DND-41 (cell line): ENCODE measurements around the gene PRR14.

Experiments
- ATAC-seq: fragments of 200-7000 bp; cut with Tn5 transposase; 3 replicates; pipeline ENCODE4 v1.9.1; 2021; ENCODE audit warnings: low read depth; ENCODE audit not compliant: insufficient read depth
- DNase-seq: peaks from one replicate; pipeline ENCODE4 v3.0.0-alpha.2; 2020
- H2AFZ ChIP-seq: 2 replicates; pipeline ENCODE4 v1.6.0; 2012; ENCODE audit warnings: low read depth, low read length
- H3K27ac ChIP-seq: 2 replicates; pipeline ENCODE4 v1.5.1; 2012; ENCODE audit warnings: low read length, inconsistent platforms
- H3K27me3 ChIP-seq: fragments of 200-600 bp; sonication (generic); 2 replicates; pipeline ENCODE4 v1.6.0; 2012; ENCODE audit warnings: low read length, mild to moderate bottlenecking, inconsistent platforms; ENCODE audit not compliant: insufficient read depth, poor library complexity
- H3K36me3 ChIP-seq: 2 replicates; pipeline ENCODE4 v1.5.1; 2012; ENCODE audit warnings: low read length, inconsistent platforms; ENCODE audit not compliant: insufficient read depth
- H3K4me1 ChIP-seq: 2 replicates; pipeline ENCODE4 v1.5.1; 2012; ENCODE audit warnings: mild to moderate bottlenecking, low read length; ENCODE audit not compliant: insufficient read depth
- H3K4me2 ChIP-seq: 2 replicates; pipeline ENCODE4 v1.6.0; 2012; ENCODE audit warnings: mild to moderate bottlenecking, moderate library complexity, low read length, inconsistent platforms; ENCODE audit not compliant: insufficient read depth
- H3K4me3 ChIP-seq, 2 experiments: fragments of 200-600 bp in 1 of 2; shearing (Covaris generic) in 1 of 2; 2 replicates each; pipeline ENCODE4 v1.5.1; 2012 to 2016; ENCODE audit warnings: inconsistent platforms in 2 of 2, low read length in 2 of 2, mild to moderate bottlenecking in 2 of 2, low read depth in 1 of 2, moderate library complexity in 1 of 2
- H3K79me2 ChIP-seq: 2 replicates; pipeline ENCODE4 v1.6.0; 2012; ENCODE audit warnings: low read length, inconsistent platforms; ENCODE audit not compliant: insufficient read depth
- H3K9ac ChIP-seq: 2 replicates; pipeline ENCODE4 v1.6.0; 2012; ENCODE audit warnings: low read depth, mild to moderate bottlenecking, inconsistent platforms, low read length, moderate library complexity
- H3K9me3 ChIP-seq: 2 replicates; pipeline ENCODE4 v1.5.1; 2012; ENCODE audit warnings: low read length, moderate library complexity, mild to moderate bottlenecking, inconsistent platforms; ENCODE audit not compliant: insufficient read depth, severe bottlenecking
- H4K20me1 ChIP-seq: 2 replicates; pipeline ENCODE4 v1.6.0; 2012; ENCODE audit warnings: low read length; ENCODE audit not compliant: insufficient read depth
- EZH2 ChIP-seq: IDR thresholded peaks from 3 replicates; pipeline ENCODE4 v1.6.1; 2012; ENCODE audit warnings: borderline replicate concordance, low read depth, mild to moderate bottlenecking, moderate library complexity, low read length, inconsistent platforms; ENCODE audit not compliant: severe bottlenecking
- TF ChIP-seq, protein P1 (sequence below): IDR thresholded peaks from 2 replicates; pipeline ENCODE4 v1.5.1; 2012; ENCODE audit warnings: borderline replicate concordance, low read length, moderate library complexity, mild to moderate bottlenecking; ENCODE audit not compliant: poor library complexity, severe bottlenecking; ENCODE audit errors: extremely low read depth

Gene PRR14

DNA sequence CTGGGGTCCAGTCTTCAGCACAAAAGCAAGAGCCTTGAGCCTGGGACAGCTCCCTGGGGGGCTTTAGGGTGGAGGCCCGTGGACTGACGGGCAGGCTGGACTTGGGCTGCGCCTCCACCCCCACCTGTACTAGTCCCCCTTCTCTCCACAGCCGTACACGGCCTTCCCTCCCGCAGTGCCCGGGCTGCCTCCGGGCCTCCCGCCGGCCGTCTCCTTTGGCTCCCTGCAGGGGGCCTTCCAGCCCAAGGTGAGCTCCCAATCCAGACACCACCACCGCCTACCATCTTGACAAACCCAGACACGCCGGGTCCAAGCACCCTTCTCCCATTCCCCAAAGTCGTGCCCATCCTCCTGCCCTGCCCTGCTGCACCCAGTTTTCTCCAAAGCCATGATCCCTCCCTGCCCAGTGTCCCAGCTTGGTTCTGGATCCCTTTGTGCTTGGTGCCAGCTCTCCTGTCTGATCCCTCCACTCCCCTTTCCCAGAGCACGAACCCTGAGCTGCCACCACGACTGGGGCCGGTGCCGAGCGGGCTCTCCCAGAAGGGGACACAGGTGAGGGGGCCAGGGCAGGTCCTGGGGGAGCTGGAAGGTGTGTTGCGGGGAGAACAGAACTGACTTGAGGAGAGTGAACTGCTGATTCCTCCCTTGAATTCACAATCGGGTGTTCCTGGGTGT is 14.5 kb downstream of the PRR14 start:
- H3K4me1 ChIP-seq = peaks cover 35% of the 10 kb centered on the region
- no peak overlapping the region for H3K4me3 ChIP-seq
- H4K20me1 ChIP-seq = peaks cover 48% of the 10 kb centered on the region
- peaks cover 91% of the 10 kb centered on the region for H3K36me3 ChIP-seq
- ATAC-seq = no peak
- no peaks in the 10 kb centered on the region for H3K9me3 ChIP-seq
- no peak for DNase-seq
- no peak for TF ChIP-seq EZH2
- TF ChIP-seq, protein P1, sequence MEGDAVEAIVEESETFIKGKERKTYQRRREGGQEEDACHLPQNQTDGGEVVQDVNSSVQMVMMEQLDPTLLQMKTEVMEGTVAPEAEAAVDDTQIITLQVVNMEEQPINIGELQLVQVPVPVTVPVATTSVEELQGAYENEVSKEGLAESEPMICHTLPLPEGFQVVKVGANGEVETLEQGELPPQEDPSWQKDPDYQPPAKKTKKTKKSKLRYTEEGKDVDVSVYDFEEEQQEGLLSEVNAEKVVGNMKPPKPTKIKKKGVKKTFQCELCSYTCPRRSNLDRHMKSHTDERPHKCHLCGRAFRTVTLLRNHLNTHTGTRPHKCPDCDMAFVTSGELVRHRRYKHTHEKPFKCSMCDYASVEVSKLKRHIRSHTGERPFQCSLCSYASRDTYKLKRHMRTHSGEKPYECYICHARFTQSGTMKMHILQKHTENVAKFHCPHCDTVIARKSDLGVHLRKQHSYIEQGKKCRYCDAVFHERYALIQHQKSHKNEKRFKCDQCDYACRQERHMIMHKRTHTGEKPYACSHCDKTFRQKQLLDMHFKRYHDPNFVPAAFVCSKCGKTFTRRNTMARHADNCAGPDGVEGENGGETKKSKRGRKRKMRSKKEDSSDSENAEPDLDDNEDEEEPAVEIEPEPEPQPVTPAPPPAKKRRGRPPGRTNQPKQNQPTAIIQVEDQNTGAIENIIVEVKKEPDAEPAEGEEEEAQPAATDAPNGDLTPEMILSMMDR = no peak
- H3K27ac ChIP-seq = no peak overlapping the region
- no peak overlapping the region for H2AFZ ChIP-seq
- no peaks in the 10 kb centered on the region for H3K27me3 ChIP-seq
- H3K79me2 ChIP-seq = peaks cover 37% of the 10 kb centered on the region
- H3K9ac ChIP-seq = no peak overlapping the region
- no peak overlapping the region for H3K4me2 ChIP-seq

GRCh38 chr16:30665830-30666190 is 15.1 kb downstream of the PRR14 start:
- no peak for ATAC-seq
- H3K4me3 ChIP-seq = no peak overlapping the region
- H3K36me3 ChIP-seq = peaks cover 88% of the 10 kb centered on the region
- no peak overlapping the region for H3K9ac ChIP-seq
- TF ChIP-seq, protein P1 = no peak
- no peak for TF ChIP-seq EZH2
- no peaks in the 10 kb centered on the region for H3K27me3 ChIP-seq
- no peak overlapping the region for H2AFZ ChIP-seq
- no peak overlapping the region for H3K27ac ChIP-seq
- peaks cover 30% of the 10 kb centered on the region for H3K4me1 ChIP-seq
- H3K9me3 ChIP-seq = no peaks in the 10 kb centered on the region
- no peak overlapping the region for H3K4me2 ChIP-seq
- no peak for DNase-seq
- H3K79me2 ChIP-seq = peaks cover 32% of the 10 kb centered on the region
- peaks cover 42% of the 10 kb centered on the region for H4K20me1 ChIP-seq

DNA sequence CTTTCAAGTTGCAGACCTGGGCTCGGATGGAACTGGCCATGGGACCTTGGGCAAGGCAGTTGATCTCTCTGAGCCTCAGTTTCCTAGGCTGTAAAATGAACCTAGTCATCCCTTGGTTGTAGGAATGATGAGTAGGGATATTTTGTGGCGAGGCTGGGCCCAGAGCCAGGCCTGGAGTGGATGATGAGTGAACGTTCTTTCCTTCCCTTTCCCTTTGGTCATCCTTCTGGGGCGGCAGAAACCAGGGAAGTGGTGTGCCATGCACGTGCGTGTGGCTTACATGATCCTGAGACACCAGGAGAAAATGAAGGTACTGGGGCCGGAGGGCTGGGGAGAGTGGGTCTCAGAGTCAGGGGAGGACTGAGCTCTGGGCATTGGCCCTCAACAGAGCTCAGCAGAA is 15.9 kb downstream of the PRR14 start:
- H2AFZ ChIP-seq = no peak overlapping the region
- H3K27me3 ChIP-seq = no peaks in the 10 kb centered on the region
- no peak overlapping the region for H3K27ac ChIP-seq
- H4K20me1 ChIP-seq = peaks cover 35% of the 10 kb centered on the region
- H3K9me3 ChIP-seq = no peaks in the 10 kb centered on the region
- H3K4me1 ChIP-seq = peaks cover 21% of the 10 kb centered on the region
- no peak for ATAC-seq
- no peak for TF ChIP-seq EZH2
- TF ChIP-seq, protein P1 = no peak
- H3K4me3 ChIP-seq = no peak overlapping the region
- H3K9ac ChIP-seq = no peak overlapping the region
- peaks cover 23% of the 10 kb centered on the region for H3K79me2 ChIP-seq
- peaks cover 79% of the 10 kb centered on the region for H3K36me3 ChIP-seq
- H3K4me2 ChIP-seq = no peak overlapping the region
- no peak for DNase-seq

- H3K4me2 ChIP-seq = no peak overlapping the region
- H3K4me3 ChIP-seq = no peak overlapping the region
- no peak for TF ChIP-seq EZH2
- TF ChIP-seq, protein P1 = no peak
- no peak overlapping the region for H3K9ac ChIP-seq
- peaks cover 14% of the 10 kb centered on the region for H3K4me1 ChIP-seq
- H3K9me3 ChIP-seq = no peaks in the 10 kb centered on the region
- H4K20me1 ChIP-seq = peaks cover 32% of the 10 kb centered on the region
- H3K36me3 ChIP-seq = peaks cover 72% of the 10 kb centered on the region
- no peak overlapping the region for H3K27ac ChIP-seq
- no peaks in the 10 kb centered on the region for H3K27me3 ChIP-seq
- ATAC-seq = no peak
- H3K79me2 ChIP-seq = peaks cover 15% of the 10 kb centered on the region
- DNase-seq = no peak
- no peak overlapping the region for H2AFZ ChIP-seq
Measured at GRCh38 chr16:30667361-30667905, 16.7 kb downstream of the PRR14 start.
